Hepatocyte (in vitro differentiated cells): ENCODE measurements around the gene SENP1. TPM values are rescaled to one million over a fixed set of nuclear protein-coding genes. Genes with fewer than 3 reads are reported as not detected.

Experiments
- DNase-seq: peaks from one replicate; pipeline ENCODE4 v3.0.0-alpha.2; 2016; ENCODE audit warnings: low spot score
- H2AFZ ChIP-seq: fragments of 200-600 bp; sonication (generic); 2 replicates; pipeline ENCODE4 v1.6.0; 2016; ENCODE audit warnings: antibody characterized with exemption, mild to moderate bottlenecking
- H3K27ac ChIP-seq: fragments of 200-600 bp; sonication (generic); 2 replicates; pipeline ENCODE4 v1.5.1; 2016; ENCODE audit warnings: mild to moderate bottlenecking
- H3K27me3 ChIP-seq: fragments of 200-600 bp; sonication (generic); 2 replicates; pipeline ENCODE4 v1.6.1; 2016
- H3K36me3 ChIP-seq: fragments of 200-600 bp; sonication (generic); replicated peaks from 2 replicates; pipeline ENCODE4 v1.5.1; 2016; ENCODE audit warnings: low read depth; ENCODE audit not compliant: insufficient read depth
- H3K4me1 ChIP-seq: fragments of 200-600 bp; sonication (generic); 2 replicates; pipeline ENCODE4 v1.5.1; 2016; ENCODE audit warnings: mild to moderate bottlenecking, moderate library complexity; ENCODE audit not compliant: insufficient read depth
- H3K4me2 ChIP-seq: fragments of 200-600 bp; sonication (generic); 2 replicates; pipeline ENCODE4 v1.6.0; 2016
- H3K4me3 ChIP-seq: fragments of 200-600 bp; sonication (generic); 2 replicates; pipeline ENCODE4 v1.5.1; 2016; ENCODE audit warnings: mild to moderate bottlenecking
- H3K79me2 ChIP-seq: fragments of 200-600 bp; sonication (generic); 2 replicates; pipeline ENCODE4 v1.6.0; 2017; ENCODE audit warnings: mild to moderate bottlenecking
- H3K9me2 ChIP-seq: fragments of 200-600 bp; sonication (generic); replicated peaks from 2 replicates; pipeline ENCODE4 v1.6.0; 2017; ENCODE audit warnings: mild to moderate bottlenecking; ENCODE audit not compliant: insufficient read depth
- H3K9me3 ChIP-seq: fragments of 200-600 bp; sonication (generic); 2 replicates; pipeline ENCODE4 v1.5.1; 2016; ENCODE audit warnings: low read depth, mild to moderate bottlenecking
- H4K20me1 ChIP-seq: fragments of 200-600 bp; sonication (generic); 2 replicates; pipeline ENCODE4 v1.6.0; 2016; ENCODE audit warnings: mild to moderate bottlenecking; ENCODE audit not compliant: insufficient read depth, poor library complexity, severe bottlenecking
- EZH2 ChIP-seq: fragments of 200-600 bp; sonication (generic); IDR thresholded peaks from 2 replicates; pipeline ENCODE4 v1.6.1; 2016; ENCODE audit warnings: antibody characterized with exemption, mild to moderate bottlenecking, borderline replicate concordance
- EZH2phosphoT487 ChIP-seq: fragments of 200-600 bp; sonication (generic); IDR thresholded peaks from one replicate; pipeline ENCODE4 v1.6.1; 2018; ENCODE audit warnings: antibody characterized with exemption, mild to moderate bottlenecking, low read depth, moderate library complexity; ENCODE audit not compliant: unreplicated experiment, severe bottlenecking
- whole genome bisulfite sequencing: methylation state at CpG from one replicate; pipeline ENCODE4 v1.1.6; 2016; ENCODE audit warnings: low lambda C conversion rate; ENCODE audit errors: missing lambda C conversion rate; 5-methylcytosine and 5-hydroxymethylcytosine counted together
- polyA plus RNA-seq: library from polyadenylated mRNA; unstranded; fragments of >200 nt; fragmentation: Nextera tagmentation; extraction: Ambion mirVana; gene quantifications from 2 replicates; pipeline ENCODE4 v1.2.1, GENCODE V29; 2016
- total RNA-seq: library from RNA; depleted of rRNA; stranded (reverse); fragments of >200 nt; gene quantifications from 2 replicates; pipeline ENCODE4 v1.2.3, GENCODE V29; 2014
- TF ChIP-seq, protein P1 (sequence below): fragments of 200-600 bp; sonication (generic); IDR thresholded peaks from 2 replicates; pipeline ENCODE4 v1.5.1; 2016; ENCODE audit warnings: antibody characterized with exemption, mild to moderate bottlenecking; ENCODE audit not compliant: poor library complexity

SENP1 gene
- total and polyA plus RNA-seq, 2 experiments from 2014 or later, result 3.9 to 16.9 TPM

GRCh38 chr12:48054955-48055821, 50.7 kb downstream of the SENP1 start:
- Histone ChIP-seq H3K79me2 (no peaks in the 10 kb centered on the region), H3K4me3 (no peak overlapping the region), H3K27me3 (no peaks in the 10 kb centered on the region), H3K36me3 (no peaks in the 10 kb centered on the region), H2AFZ (no peak overlapping the region), H3K9me2 (no peaks in the 10 kb centered on the region), H3K27ac (no peak overlapping the region), H3K4me2 (no peak overlapping the region), H4K20me1 (no peaks in the 10 kb centered on the region), H3K4me1 (no peaks in the 10 kb centered on the region), H3K9me3 (no peaks in the 10 kb centered on the region)
- 97% methylated on average over 12 of the region's 12 CpGs for WGBS
- TF ChIP-seq, protein P1, sequence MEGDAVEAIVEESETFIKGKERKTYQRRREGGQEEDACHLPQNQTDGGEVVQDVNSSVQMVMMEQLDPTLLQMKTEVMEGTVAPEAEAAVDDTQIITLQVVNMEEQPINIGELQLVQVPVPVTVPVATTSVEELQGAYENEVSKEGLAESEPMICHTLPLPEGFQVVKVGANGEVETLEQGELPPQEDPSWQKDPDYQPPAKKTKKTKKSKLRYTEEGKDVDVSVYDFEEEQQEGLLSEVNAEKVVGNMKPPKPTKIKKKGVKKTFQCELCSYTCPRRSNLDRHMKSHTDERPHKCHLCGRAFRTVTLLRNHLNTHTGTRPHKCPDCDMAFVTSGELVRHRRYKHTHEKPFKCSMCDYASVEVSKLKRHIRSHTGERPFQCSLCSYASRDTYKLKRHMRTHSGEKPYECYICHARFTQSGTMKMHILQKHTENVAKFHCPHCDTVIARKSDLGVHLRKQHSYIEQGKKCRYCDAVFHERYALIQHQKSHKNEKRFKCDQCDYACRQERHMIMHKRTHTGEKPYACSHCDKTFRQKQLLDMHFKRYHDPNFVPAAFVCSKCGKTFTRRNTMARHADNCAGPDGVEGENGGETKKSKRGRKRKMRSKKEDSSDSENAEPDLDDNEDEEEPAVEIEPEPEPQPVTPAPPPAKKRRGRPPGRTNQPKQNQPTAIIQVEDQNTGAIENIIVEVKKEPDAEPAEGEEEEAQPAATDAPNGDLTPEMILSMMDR, result no peak
- TF ChIP-seq EZH2, result no peak
- no peak for TF ChIP-seq EZH2phosphoT487
- no peak for DNase-seq

DNA sequence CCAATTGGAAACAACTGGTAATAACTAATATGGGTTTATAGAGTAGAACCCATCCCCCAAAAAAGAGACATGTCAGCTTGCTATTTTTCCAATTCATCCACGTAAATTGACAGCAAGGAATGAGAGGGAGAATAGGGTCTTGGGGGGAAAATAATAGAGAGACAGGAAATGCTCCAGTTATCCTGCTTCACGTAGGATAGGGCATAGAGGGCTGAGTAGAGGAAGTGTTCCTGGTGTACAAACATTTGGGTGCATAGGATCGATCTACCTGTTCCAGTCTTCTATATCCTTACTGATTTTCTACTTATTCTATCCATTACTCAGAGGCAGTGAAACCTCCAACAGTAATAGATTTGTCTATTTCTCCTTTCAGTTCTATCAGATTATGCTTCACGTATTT, 52.0 kb downstream of the SENP1 start:
- H3K79me2 ChIP-seq, result no peaks in the 10 kb centered on the region
- H3K27ac ChIP-seq, result no peak overlapping the region
- no peaks in the 10 kb centered on the region for H4K20me1 ChIP-seq
- TF ChIP-seq EZH2phosphoT487 (no peak), EZH2 (no peak)
- TF ChIP-seq, protein P1, result no peak
- no peaks in the 10 kb centered on the region for H3K27me3 ChIP-seq
- DNase-seq, result no peak
- H3K4me3 ChIP-seq, result no peak overlapping the region
- H3K4me2 ChIP-seq, result no peak overlapping the region
- no peaks in the 10 kb centered on the region for H3K9me2 ChIP-seq
- no peaks in the 10 kb centered on the region for H3K9me3 ChIP-seq
- H3K36me3 ChIP-seq, result no peaks in the 10 kb centered on the region
- H2AFZ ChIP-seq, result no peak overlapping the region
- WGBS, result 96% methylated on average over 4 of the region's 4 CpGs
- no peaks in the 10 kb centered on the region for H3K4me1 ChIP-seq

- Histone ChIP-seq H3K9me3 (no peaks in the 10 kb centered on the region), H3K79me2 (no peaks in the 10 kb centered on the region), H2AFZ (no peak overlapping the region), H3K27ac (no peak overlapping the region), H3K36me3 (no peaks in the 10 kb centered on the region), H3K4me2 (no peak overlapping the region), H3K4me3 (no peak overlapping the region), H3K9me2 (no peaks in the 10 kb centered on the region), H4K20me1 (no peaks in the 10 kb centered on the region), H3K27me3 (no peaks in the 10 kb centered on the region), H3K4me1 (no peaks in the 10 kb centered on the region)
- no peak for DNase-seq
- WGBS, result 96% methylated on average over 3 of the region's 3 CpGs
- TF ChIP-seq, protein P1, result no peak
- TF ChIP-seq EZH2 (no peak), EZH2phosphoT487 (no peak)
Observed at GRCh38 chr12:48053122-48053521, 52.8 kb downstream of the SENP1 start.
